ENCODE measurements around the gene CYP1A2.

DNA sequence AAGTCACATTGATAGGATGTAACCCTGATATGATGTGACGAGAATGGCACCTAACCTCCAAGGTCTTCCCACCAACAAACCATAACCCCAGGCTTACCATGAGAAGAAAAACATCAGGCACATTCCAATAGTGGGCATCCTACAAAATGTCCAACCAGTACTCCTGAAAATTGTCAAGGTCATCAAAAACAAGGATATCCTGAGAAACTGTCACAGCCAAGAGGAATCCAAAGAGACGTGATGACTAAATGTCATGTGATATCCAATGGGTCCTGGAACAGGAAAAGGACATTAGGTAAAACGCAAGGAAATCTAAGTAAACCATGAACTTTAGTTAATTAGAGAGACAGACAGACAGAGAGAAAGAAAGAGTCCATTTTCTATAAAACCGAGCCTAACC is 2.3 kb upstream of the CYP1A2 start:
- TF ChIP-seq, protein P1, sequence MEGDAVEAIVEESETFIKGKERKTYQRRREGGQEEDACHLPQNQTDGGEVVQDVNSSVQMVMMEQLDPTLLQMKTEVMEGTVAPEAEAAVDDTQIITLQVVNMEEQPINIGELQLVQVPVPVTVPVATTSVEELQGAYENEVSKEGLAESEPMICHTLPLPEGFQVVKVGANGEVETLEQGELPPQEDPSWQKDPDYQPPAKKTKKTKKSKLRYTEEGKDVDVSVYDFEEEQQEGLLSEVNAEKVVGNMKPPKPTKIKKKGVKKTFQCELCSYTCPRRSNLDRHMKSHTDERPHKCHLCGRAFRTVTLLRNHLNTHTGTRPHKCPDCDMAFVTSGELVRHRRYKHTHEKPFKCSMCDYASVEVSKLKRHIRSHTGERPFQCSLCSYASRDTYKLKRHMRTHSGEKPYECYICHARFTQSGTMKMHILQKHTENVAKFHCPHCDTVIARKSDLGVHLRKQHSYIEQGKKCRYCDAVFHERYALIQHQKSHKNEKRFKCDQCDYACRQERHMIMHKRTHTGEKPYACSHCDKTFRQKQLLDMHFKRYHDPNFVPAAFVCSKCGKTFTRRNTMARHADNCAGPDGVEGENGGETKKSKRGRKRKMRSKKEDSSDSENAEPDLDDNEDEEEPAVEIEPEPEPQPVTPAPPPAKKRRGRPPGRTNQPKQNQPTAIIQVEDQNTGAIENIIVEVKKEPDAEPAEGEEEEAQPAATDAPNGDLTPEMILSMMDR (IDR thresholded peaks at IDR 0.05; ENCODE audit: low read depth, low read length), result no peak
- TF ChIP-seq, protein P2, sequence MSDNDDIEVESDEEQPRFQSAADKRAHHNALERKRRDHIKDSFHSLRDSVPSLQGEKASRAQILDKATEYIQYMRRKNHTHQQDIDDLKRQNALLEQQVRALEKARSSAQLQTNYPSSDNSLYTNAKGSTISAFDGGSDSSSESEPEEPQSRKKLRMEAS (IDR thresholded peaks at IDR 0.05; ENCODE audit: low read depth, low read length), result no peak
- TF ChIP-seq POLR2A (IDR thresholded peaks at IDR 0.05; ENCODE audit: extremely low read depth, insufficient read length), result no peak
- no peak for TF ChIP-seq MYC (IDR thresholded peaks at IDR 0.05; ENCODE audit: low read depth, low read length)

Data from NB4 (cell line).